ENCODE measurements around the gene TMEM242. TPM values are rescaled to one million over a fixed set of nuclear protein-coding genes. Genes with fewer than 3 reads are reported as not detected.

TMEM242 gene
- total RNA-seq, 2 donors from 2014 or later: 10.8 to 11.7 TPM

- DNase-seq: peak; percentile 16
- peaks cover 6% of the 10 kb centered on the region for H3K9me3 Mint-ChIP-seq
- H3K27me3 ChIP-seq (ENCODE audit: control insufficient read depth, insufficient read depth, low read length, poor library complexity, severe bottlenecking): peaks cover 9% of the 10 kb centered on the region
- no peak for TF ChIP-seq CTCF (conservative IDR thresholded peaks at IDR 0.05)
- H3K36me3 Mint-ChIP-seq (ENCODE audit: low read depth): peaks cover 3% of the 10 kb centered on the region
- H3K9me3 ChIP-seq (ENCODE audit: control insufficient read depth, low read length): no peaks in the 10 kb centered on the region
- no peaks in the 10 kb centered on the region for H3K4me1 ChIP-seq (ENCODE audit: control insufficient read depth, insufficient read depth, low read length)
- H3K36me3 ChIP-seq (ENCODE audit: control insufficient read depth, insufficient read depth, low read length): no peaks in the 10 kb centered on the region
- no peak overlapping the region for H3K4me3 ChIP-seq (ENCODE audit: low read length)
- peaks cover 11% of the 10 kb centered on the region for H3K27me3 Mint-ChIP-seq (ENCODE audit: insufficient read depth)
- no peak overlapping the region for H3K9ac ChIP-seq (ENCODE audit: extremely low read depth, low read length, poor library complexity, severe bottlenecking)
- no peak overlapping the region for H3K27ac Mint-ChIP-seq
- WGBS, 2 experiments (ENCODE audit: insufficient coverage in 1 of 2, insufficient read length in 1 of 2): 90 to 91% methylated on average over 1 to 2 of the region's 2 CpGs
- no peak overlapping the region for H3K4me3 Mint-ChIP-seq
- H3K27ac ChIP-seq (ENCODE audit: low read depth, low read length): no peak overlapping the region
- peaks cover 3% of the 10 kb centered on the region for H3K4me1 Mint-ChIP-seq
Measured at GRCh38 chr6:157270916-157271315, 52.4 kb downstream of the TMEM242 start.

GRCh38 chr6:157270308-157270707 lies 53.0 kb downstream of the TMEM242 start:
- no peak overlapping the region for H3K4me3 ChIP-seq (ENCODE audit: low read length)
- Mint-ChIP-seq H3K27me3 (ENCODE audit: insufficient read depth) (peaks cover 11% of the 10 kb centered on the region), H3K9me3 (peaks cover 6% of the 10 kb centered on the region), H3K4me3 (no peak overlapping the region), H3K4me1 (peaks cover 3% of the 10 kb centered on the region), H3K36me3 (ENCODE audit: low read depth) (peaks cover 3% of the 10 kb centered on the region), H3K27ac (no peak overlapping the region)
- H3K9ac ChIP-seq (ENCODE audit: extremely low read depth, low read length, poor library complexity, severe bottlenecking): no peak overlapping the region
- H3K36me3 ChIP-seq (ENCODE audit: control insufficient read depth, insufficient read depth, low read length): no peaks in the 10 kb centered on the region
- no peak overlapping the region for H3K27ac ChIP-seq (ENCODE audit: low read depth, low read length)
- no peaks in the 10 kb centered on the region for H3K9me3 ChIP-seq (ENCODE audit: control insufficient read depth, low read length)
- WGBS, 2 experiments (ENCODE audit: insufficient coverage in 1 of 2, insufficient read length in 1 of 2): 89% methylated on average over 1 of the region's 1 CpG; no CpG with 5 or more reads in 1 of the 2 experiments
- H3K27me3 ChIP-seq (ENCODE audit: control insufficient read depth, insufficient read depth, low read length, poor library complexity, severe bottlenecking): peaks cover 9% of the 10 kb centered on the region
- TF ChIP-seq CTCF (conservative IDR thresholded peaks at IDR 0.05): no peak
- H3K4me1 ChIP-seq (ENCODE audit: control insufficient read depth, insufficient read depth, low read length): no peaks in the 10 kb centered on the region
- DNase-seq: no peak

GRCh38 chr6:157269261-157269794 lies 54.0 kb downstream of the TMEM242 start:
- TF ChIP-seq CTCF (conservative IDR thresholded peaks at IDR 0.05): no peak
- WGBS, 2 experiments (ENCODE audit: insufficient coverage in 1 of 2, insufficient read length in 1 of 2): 82 to 85% methylated on average over 9 to 16 of the region's 16 CpGs
- Histone ChIP-seq H3K27me3 (ENCODE audit: control insufficient read depth, insufficient read depth, low read length, poor library complexity, severe bottlenecking) (peaks cover 7% of the 10 kb centered on the region), H3K36me3 (ENCODE audit: control insufficient read depth, insufficient read depth, low read length) (no peaks in the 10 kb centered on the region), H3K9ac (ENCODE audit: extremely low read depth, low read length, poor library complexity, severe bottlenecking) (no peak overlapping the region), H3K27ac (ENCODE audit: low read depth, low read length) (no peak overlapping the region), H3K4me1 (ENCODE audit: control insufficient read depth, insufficient read depth, low read length) (no peaks in the 10 kb centered on the region), H3K4me3 (ENCODE audit: low read length) (no peak overlapping the region), H3K9me3 (ENCODE audit: control insufficient read depth, low read length) (no peaks in the 10 kb centered on the region)
- peak; percentile 33 for DNase-seq
- Mint-ChIP-seq H3K36me3 (ENCODE audit: low read depth) (peaks cover 3% of the 10 kb centered on the region), H3K27me3 (ENCODE audit: insufficient read depth) (peaks cover 11% of the 10 kb centered on the region), H3K9me3 (peaks cover 6% of the 10 kb centered on the region), H3K4me1 (peaks cover 3% of the 10 kb centered on the region), H3K4me3 (no peak overlapping the region), H3K27ac (no peak overlapping the region)
